Omental fat pad (tissue), 4 donors: ENCODE data around the gene PDCD6IP. TPM values are rescaled to one million over a fixed set of nuclear protein-coding genes. Genes with fewer than 3 reads are reported as not detected.

Experiments used
- ATAC-seq: fragments of 150-250 bp; one replicate; pipeline ENCODE4 v1.9.1; 2016; ENCODE audit warnings: mild to moderate bottlenecking, moderate library complexity; ENCODE audit not compliant: low FRiP score
- DNase-seq: peaks from one replicate; pipeline ENCODE4 v3.0.0-alpha.2; 2019; ENCODE audit warnings: low spot score
- CTCF ChIP-seq, 3 donors: fragments of 450-650 bp; IDR thresholded peaks; one replicate each; pipeline ENCODE4 v1.5.1; 2016 to 2017; ENCODE audit warnings: antibody characterized with exemption in 3 of 3, mild to moderate bottlenecking in 3 of 3, moderate library complexity in 2 of 3
- total RNA-seq, 4 donors: library from RNA; depleted of rRNA; stranded (reverse); fragments of >200 nt; gene quantifications; one replicate each; pipeline ENCODE4 v1.1.0, GENCODE V29; 2016

PDCD6IP gene
- total RNA-seq, 4 donors from 2014 or later, result 115 to 167 (median 163) TPM

- TF ChIP-seq CTCF (IDR thresholded peaks at IDR 0.05), result no peak
- ATAC-seq (no peak), DNase-seq (no peak)
Measured at GRCh38 chr3:33882296-33882695, 83.9 kb downstream of the PDCD6IP start.

GRCh38 chr3:33883538-33883950, 85.1 kb downstream of the PDCD6IP start:
- DNase-seq (no peak), ATAC-seq (peak; percentile 21)
- TF ChIP-seq CTCF (IDR thresholded peaks at IDR 0.05), result peak in 2 of 3 donors; percentile 33 to 35

GRCh38 chr3:33883951-33884561, 85.6 kb downstream of the PDCD6IP start:
- no peak for ATAC-seq

GRCh38 chr3:33884701-33885100, 86.3 kb downstream of the PDCD6IP start:
- no peak for ATAC-seq
- TF ChIP-seq CTCF (IDR thresholded peaks at IDR 0.05), result no peak

More at GRCh38 chr3:33883951-33884561, 85.6 kb downstream of the PDCD6IP start:
- TF ChIP-seq CTCF (IDR thresholded peaks at IDR 0.05), result no peak
- DNase-seq, result no peak

GRCh38 chr3:33885496-33885895, 87.1 kb downstream of the PDCD6IP start:
- ATAC-seq, result no peak
- no peak for TF ChIP-seq CTCF (IDR thresholded peaks at IDR 0.05)
- no peak for DNase-seq

More at GRCh38 chr3:33884701-33885100, 86.3 kb downstream of the PDCD6IP start:
- no peak for DNase-seq

GRCh38 chr3:33886015-33886414, 87.6 kb downstream of the PDCD6IP start:
- no peak for DNase-seq
- no peak for ATAC-seq
- TF ChIP-seq CTCF (IDR thresholded peaks at IDR 0.05), result no peak

- ATAC-seq (no peak), DNase-seq (no peak)
- no peak for TF ChIP-seq CTCF (IDR thresholded peaks at IDR 0.05)
Measured at GRCh38 chr3:33887478-33887877, 89.0 kb downstream of the PDCD6IP start.
